ENCODE results near the gene ZNF263. TPM values are rescaled to one million over a fixed set of nuclear protein-coding genes. Genes with fewer than 3 reads are reported as not detected.
A peak's percentile ranks its signal among the peaks of the same experiment; 100 is the strongest.

Gene ZNF263
- total RNA-seq, 4 donors from 2014 or later: 45.5 to 53.6 (median 47.6) TPM

DNA sequence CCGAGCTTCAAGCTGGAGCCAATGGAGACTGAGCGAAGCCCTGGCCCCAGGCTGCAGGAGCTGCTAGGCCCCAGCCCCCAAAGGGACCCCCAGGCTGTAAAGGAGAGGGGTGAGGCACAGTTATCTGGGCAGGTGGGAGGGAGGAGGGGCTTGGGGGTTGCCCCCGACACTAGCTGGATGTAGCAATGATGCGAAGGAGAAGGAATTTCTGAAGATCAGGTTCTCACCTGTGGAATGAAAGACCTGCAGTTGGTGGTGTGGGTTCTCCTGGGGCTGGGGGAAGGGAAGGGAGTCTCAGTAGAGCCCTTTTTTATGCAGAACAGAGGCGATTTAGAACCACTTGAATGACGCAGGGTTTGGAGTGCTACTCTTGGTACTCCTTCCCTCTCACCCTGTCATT is 1.8 kb downstream of the ZNF263 start:
- Histone ChIP-seq H3K27ac (no peak overlapping the region), H3K9me3 (peaks cover 0 to 56% (median 6%) of the 10 kb centered on the region in 3 donors), H3K36me3 (peaks cover 0 to 56% of the 10 kb centered on the region in 2 donors), H3K27me3 (no peaks in the 10 kb centered on the region), H3K4me1 (peaks cover 0 to 35% (median 16%) of the 10 kb centered on the region in 3 donors), H3K4me3 (peak overlapping the region in 1 of 2 donors; percentile 88)
- 76 to 86% methylated on average over 2 to 3 of the region's 6 CpGs for WGBS, 2 donors (ENCODE audit: low coverage in 1 of 2)
- TF ChIP-seq CTCF (IDR thresholded peaks at IDR 0.05): no peak
- no peak for TF ChIP-seq POLR2A (IDR thresholded peaks at IDR 0.05)
- TF ChIP-seq EP300 (IDR thresholded peaks at IDR 0.05): no peak
- TF ChIP-seq POLR2AphosphoS5 (IDR thresholded peaks at IDR 0.05): no peak
- no peak for ATAC-seq

GRCh38 chr16:3289998-3290673 is 6.8 kb downstream of the ZNF263 start:
- no peak overlapping the region for H3K4me3 ChIP-seq
- H3K27ac ChIP-seq: no peak overlapping the region
- peaks cover 0 to 12% (median under 1%) of the 10 kb centered on the region in 3 donors for H3K4me1 ChIP-seq
- H3K36me3 ChIP-seq: peaks cover 0 to 91% of the 10 kb centered on the region in 2 donors
- H3K9me3 ChIP-seq: peaks cover 0 to 100% (median 6%) of the 10 kb centered on the region in 3 donors
- ATAC-seq: no peak
- H3K27me3 ChIP-seq: no peaks in the 10 kb centered on the region
- WGBS, 2 donors (ENCODE audit: low coverage in 1 of 2): 97 to 100% methylated on average over 9 to 10 of the region's 16 CpGs
- TF ChIP-seq EP300 (IDR thresholded peaks at IDR 0.05) (no peak), POLR2AphosphoS5 (IDR thresholded peaks at IDR 0.05) (no peak), POLR2A (IDR thresholded peaks at IDR 0.05) (no peak), CTCF (IDR thresholded peaks at IDR 0.05) (no peak)

- TF ChIP-seq POLR2AphosphoS5 (IDR thresholded peaks at IDR 0.05): no peak
- no peak for TF ChIP-seq CTCF (IDR thresholded peaks at IDR 0.05)
- TF ChIP-seq POLR2A (IDR thresholded peaks at IDR 0.05): no peak
- TF ChIP-seq EP300 (IDR thresholded peaks at IDR 0.05): no peak
- 73 to 93% methylated on average over 3 of the region's 3 CpGs for WGBS, 2 donors (ENCODE audit: low coverage in 1 of 2)
- no peak overlapping the region for H3K27ac ChIP-seq
- peaks cover 0 to 74% of the 10 kb centered on the region in 2 donors for H3K36me3 ChIP-seq
- H3K9me3 ChIP-seq: peaks cover 0 to 99% (median 8%) of the 10 kb centered on the region in 3 donors
- peaks cover 0 to 4% (median 0%) of the 10 kb centered on the region in 3 donors for H3K4me1 ChIP-seq
- H3K27me3 ChIP-seq: no peaks in the 10 kb centered on the region
- H3K4me3 ChIP-seq: no peak overlapping the region
- no peak for ATAC-seq
These were observed 9.3 kb downstream of the ZNF263 start for GRCh38 chr16:3292604-3293003.

DNA sequence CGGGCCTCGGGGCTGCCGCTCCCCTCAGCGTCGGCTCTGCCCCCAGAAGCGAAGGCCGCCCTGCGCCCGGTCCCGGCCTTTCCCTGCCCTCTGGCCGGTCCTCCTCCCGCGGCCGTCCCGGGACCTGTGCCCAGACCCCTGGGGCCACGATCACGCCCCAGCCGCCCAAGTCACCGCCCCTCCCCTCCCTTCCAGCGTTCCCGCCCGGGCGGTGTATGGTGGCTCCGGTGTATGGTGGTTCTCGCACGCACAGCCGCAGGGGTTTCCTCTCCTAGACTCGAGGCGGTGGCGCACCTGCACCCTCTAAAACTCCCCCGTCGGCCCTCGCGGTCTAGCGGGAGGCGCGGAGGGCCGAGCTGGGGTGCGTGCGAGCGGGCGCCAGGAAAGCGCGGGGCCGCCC is 11.9 kb downstream of the ZNF263 start:
- Histone ChIP-seq H3K4me3 (no peak overlapping the region), H3K4me1 (peaks cover 0 to 4% (median 0%) of the 10 kb centered on the region in 3 donors), H3K36me3 (peaks cover 0 to 63% of the 10 kb centered on the region in 2 donors), H3K27me3 (no peaks in the 10 kb centered on the region), H3K9me3 (peaks cover 0 to 95% (median 2%) of the 10 kb centered on the region in 3 donors), H3K27ac (no peak overlapping the region)
- no CpG with 5 or more reads among the region's 45 CpGs for WGBS, 2 donors (ENCODE audit: low coverage in 1 of 2)
- TF ChIP-seq POLR2AphosphoS5 (IDR thresholded peaks at IDR 0.05) (no peak), CTCF (IDR thresholded peaks at IDR 0.05) (no peak), EP300 (IDR thresholded peaks at IDR 0.05) (no peak), POLR2A (IDR thresholded peaks at IDR 0.05) (no peak)
- ATAC-seq: no peak

DNA sequence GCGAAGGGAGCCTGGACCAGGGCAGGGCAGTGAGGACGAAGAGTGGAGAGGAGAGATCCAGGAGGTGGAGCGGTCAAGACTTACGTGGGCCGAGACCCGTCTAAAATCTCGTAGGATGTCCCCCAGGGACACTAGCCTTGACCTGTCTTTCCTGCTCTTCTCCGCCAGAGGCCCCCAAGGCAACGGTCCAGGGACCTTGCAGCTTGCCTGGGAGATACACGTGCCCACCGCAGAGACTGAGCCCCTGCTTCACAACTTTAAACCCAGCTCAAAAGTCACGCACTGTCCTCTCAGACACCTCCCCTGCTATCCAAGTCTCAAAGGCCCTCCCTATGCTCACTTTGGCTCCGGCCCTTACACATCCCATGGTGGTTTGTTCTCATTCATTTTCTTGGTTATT is 12.5 kb downstream of the ZNF263 start:
- 60 to 74% methylated on average over 9 to 12 of the region's 13 CpGs for WGBS, 2 donors (ENCODE audit: low coverage in 1 of 2)
- H3K4me3 ChIP-seq: no peak overlapping the region

More for the DNA sequence above, 12.5 kb downstream of the ZNF263 start:
- no peak for ATAC-seq
- no peaks in the 10 kb centered on the region for H3K27me3 ChIP-seq
- TF ChIP-seq EP300 (IDR thresholded peaks at IDR 0.05) (no peak), CTCF (IDR thresholded peaks at IDR 0.05) (no peak), POLR2A (IDR thresholded peaks at IDR 0.05) (no peak), POLR2AphosphoS5 (IDR thresholded peaks at IDR 0.05) (no peak)
- H3K27ac ChIP-seq: no peak overlapping the region
- H3K4me1 ChIP-seq: peaks cover 0 to 4% (median 0%) of the 10 kb centered on the region in 3 donors
- H3K9me3 ChIP-seq: peaks cover 0 to 95% (median 2%) of the 10 kb centered on the region in 3 donors
- H3K36me3 ChIP-seq: peaks cover 0 to 63% of the 10 kb centered on the region in 2 donors

All from gastroesophageal sphincter (tissue), 4 donors.